ENCODE results near the gene DPH7.

GRCh38 chr9:137519553-137519952 is 59.2 kb downstream of the DPH7 start:
- TF ChIP-seq CTCF (IDR thresholded peaks at IDR 0.05) (no peak), POLR2A (IDR thresholded peaks at IDR 0.05) (no peak)
